ENCODE measurements around the gene PHTF2.

Gene PHTF2

DNA sequence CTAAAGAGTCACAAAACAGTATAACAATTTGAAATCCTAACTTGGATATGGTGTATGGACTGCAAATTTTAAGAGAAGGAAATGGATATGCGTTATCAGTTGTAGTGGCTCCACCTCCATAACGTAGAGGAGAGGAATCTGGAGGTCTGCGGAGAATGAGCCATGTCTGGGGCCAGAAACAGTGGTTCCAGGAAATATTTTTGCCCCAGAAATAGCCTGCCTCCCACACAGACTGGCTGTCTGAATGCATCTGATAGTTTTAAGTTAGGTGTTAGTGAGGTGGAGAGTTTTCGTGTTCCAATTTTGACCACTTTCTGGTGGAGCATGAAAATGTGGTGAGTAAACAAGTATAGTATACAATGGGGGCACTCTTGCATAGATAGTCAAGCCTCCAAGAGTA, 1.6 kb downstream of the PHTF2 start:
- Histone ChIP-seq H3K4me1 (peaks cover 33% of the 10 kb centered on the region), H3K36me3 (replicated peaks) (no peaks in the 10 kb centered on the region; the same call in 1 of the 2 replicates), H3K27me3 (ENCODE audit: low read depth) (no peaks in the 10 kb centered on the region), H3K4me3 (peak overlapping the region; percentile 80), H3K9me3 (no peaks in the 10 kb centered on the region)
- DNase-seq (ENCODE audit: low spot score in 2 of 2), result no peak
- in situ Hi-C loops (cut with MboI; ENCODE audit: low sequenced_read_pairs), result no loop called here

- H3K4me1 ChIP-seq, result peaks cover 33% of the 10 kb centered on the region
- no peaks in the 10 kb centered on the region for H3K9me3 ChIP-seq
- no peaks in the 10 kb centered on the region; the same call in 1 of the 2 replicates for H3K36me3 ChIP-seq (replicated peaks)
- in situ Hi-C loops (cut with MboI; ENCODE audit: low sequenced_read_pairs), result no loop called here
- no peaks in the 10 kb centered on the region for H3K27me3 ChIP-seq (ENCODE audit: low read depth)
- no peak overlapping the region for H3K4me3 ChIP-seq
- no peak for DNase-seq (ENCODE audit: low spot score in 2 of 2)
Measured at GRCh38 chr7:77800730-77801129, 2.2 kb downstream of the PHTF2 start.

DNA sequence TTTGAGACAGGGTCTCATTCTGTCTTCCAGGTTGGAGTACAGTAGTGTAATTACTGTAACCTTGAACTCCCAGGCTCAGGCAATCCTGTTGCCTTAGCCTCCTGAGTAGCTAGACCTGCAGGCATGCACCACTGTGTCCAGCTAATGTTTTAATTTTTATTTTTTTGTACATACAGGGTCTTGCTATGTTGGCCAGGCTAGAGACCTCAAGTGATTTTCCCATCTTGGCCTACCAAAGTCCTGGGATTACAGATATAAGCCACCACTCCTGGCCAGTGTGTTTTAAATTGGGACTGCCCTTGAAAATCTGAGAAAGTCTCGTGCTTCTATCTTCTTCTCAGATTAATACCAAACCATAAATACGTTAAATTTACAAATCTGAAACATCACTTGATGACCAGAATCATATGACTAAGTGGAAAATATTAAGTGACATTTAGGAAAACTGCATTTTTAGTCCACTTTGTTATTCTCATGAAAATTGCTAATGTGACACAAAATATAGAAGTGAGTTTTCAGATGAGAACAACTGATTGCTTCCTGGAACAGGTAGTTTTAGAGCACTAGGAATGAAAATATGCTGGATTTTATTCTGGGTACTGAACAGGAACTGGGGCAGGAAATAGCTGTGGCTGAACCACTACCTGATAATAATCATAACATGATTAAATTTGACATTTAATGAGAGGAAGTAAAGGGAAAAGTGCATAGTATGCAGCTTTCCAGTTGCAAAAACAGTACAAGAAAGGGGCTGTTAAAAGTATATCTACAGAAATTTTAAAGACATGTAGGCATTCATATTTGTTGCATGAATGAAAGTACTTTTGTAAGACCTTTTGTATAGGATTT, 4.2 kb downstream of the PHTF2 start:
- Histone ChIP-seq H3K4me3 (no peak overlapping the region), H3K27me3 (ENCODE audit: low read depth) (no peaks in the 10 kb centered on the region), H3K4me1 (peaks cover 22% of the 10 kb centered on the region), H3K36me3 (replicated peaks) (no peaks in the 10 kb centered on the region; the same call in 1 of the 2 replicates), H3K9me3 (no peaks in the 10 kb centered on the region)
- in situ Hi-C loops (cut with MboI; ENCODE audit: low sequenced_read_pairs), result no loop called here
- no peak for DNase-seq (ENCODE audit: low spot score in 2 of 2)

DNA sequence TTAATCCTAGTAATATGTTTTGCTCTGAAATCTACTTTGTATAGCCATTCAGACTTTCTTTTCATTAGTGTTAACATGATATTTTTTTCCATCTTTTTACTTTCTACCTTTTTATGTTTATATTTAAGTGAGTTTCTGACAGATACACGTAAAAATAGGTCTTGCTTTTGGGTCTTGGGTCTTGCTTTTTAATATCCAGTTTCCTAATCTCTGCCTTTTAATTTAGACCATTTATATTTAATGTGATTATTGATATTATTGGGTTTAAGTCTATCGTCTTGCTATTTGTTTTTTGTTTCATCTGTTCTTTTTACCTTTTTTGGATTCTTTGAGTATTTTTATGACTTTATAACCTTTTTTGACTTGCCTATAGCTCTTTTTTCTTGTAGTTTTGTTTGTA, 7.9 kb downstream of the PHTF2 start:
- DNase-seq (ENCODE audit: low spot score in 2 of 2), result no peak
- peaks cover 8% of the 10 kb centered on the region for H3K4me1 ChIP-seq
- in situ Hi-C loops (cut with MboI; ENCODE audit: low sequenced_read_pairs), result no loop called here
- no peaks in the 10 kb centered on the region for H3K27me3 ChIP-seq (ENCODE audit: low read depth)
- no peaks in the 10 kb centered on the region for H3K36me3 ChIP-seq (replicated peaks)
- no peak overlapping the region for H3K4me3 ChIP-seq
- no peaks in the 10 kb centered on the region for H3K9me3 ChIP-seq

GRCh38 chr7:77808517-77808916, 9.9 kb downstream of the PHTF2 start:
- Histone ChIP-seq H3K4me1 (peaks cover 4% of the 10 kb centered on the region; the same call in 1 of the 2 replicates), H3K27me3 (ENCODE audit: low read depth) (no peaks in the 10 kb centered on the region), H3K4me3 (no peak overlapping the region), H3K9me3 (no peaks in the 10 kb centered on the region), H3K36me3 (replicated peaks) (no peaks in the 10 kb centered on the region)
- in situ Hi-C loops (cut with MboI; ENCODE audit: low sequenced_read_pairs), result no loop called here
- DNase-seq (ENCODE audit: low spot score in 2 of 2), result no peak

- Histone ChIP-seq H3K9me3 (no peaks in the 10 kb centered on the region), H3K4me3 (no peak overlapping the region), H3K27me3 (ENCODE audit: low read depth) (no peaks in the 10 kb centered on the region), H3K36me3 (replicated peaks) (no peaks in the 10 kb centered on the region), H3K4me1 (peaks cover 4% of the 10 kb centered on the region; the same call in 1 of the 2 replicates)
- in situ Hi-C loops (cut with MboI; ENCODE audit: low sequenced_read_pairs), result no loop called here
- no peak for DNase-seq (ENCODE audit: low spot score in 2 of 2)
Measured at GRCh38 chr7:77811516-77812289, 13.1 kb downstream of the PHTF2 start.

GRCh38 chr7:77812290-77812685, 13.7 kb downstream of the PHTF2 start:
- no peaks in the 10 kb centered on the region for H3K36me3 ChIP-seq (replicated peaks)
- H3K4me3 ChIP-seq, result no peak overlapping the region
- no peak for DNase-seq (ENCODE audit: low spot score in 2 of 2)
- H3K27me3 ChIP-seq (ENCODE audit: low read depth), result no peaks in the 10 kb centered on the region
- no peaks in the 10 kb centered on the region for H3K9me3 ChIP-seq
- in situ Hi-C loops (cut with MboI; ENCODE audit: low sequenced_read_pairs), result no loop called here
- H3K4me1 ChIP-seq, result peaks cover 4% of the 10 kb centered on the region; the same call in 1 of the 2 replicates

GRCh38 chr7:77813180-77813579, 14.6 kb downstream of the PHTF2 start:
- in situ Hi-C loops (cut with MboI; ENCODE audit: low sequenced_read_pairs), result no loop called here
- Histone ChIP-seq H3K9me3 (peaks cover 2% of the 10 kb centered on the region; the same call in 1 of the 2 replicates), H3K4me1 (peaks cover 4% of the 10 kb centered on the region; the same call in 1 of the 2 replicates), H3K36me3 (replicated peaks) (no peaks in the 10 kb centered on the region), H3K27me3 (ENCODE audit: low read depth) (no peaks in the 10 kb centered on the region), H3K4me3 (no peak overlapping the region)
- DNase-seq (ENCODE audit: low spot score in 2 of 2), result no peak

DNA sequence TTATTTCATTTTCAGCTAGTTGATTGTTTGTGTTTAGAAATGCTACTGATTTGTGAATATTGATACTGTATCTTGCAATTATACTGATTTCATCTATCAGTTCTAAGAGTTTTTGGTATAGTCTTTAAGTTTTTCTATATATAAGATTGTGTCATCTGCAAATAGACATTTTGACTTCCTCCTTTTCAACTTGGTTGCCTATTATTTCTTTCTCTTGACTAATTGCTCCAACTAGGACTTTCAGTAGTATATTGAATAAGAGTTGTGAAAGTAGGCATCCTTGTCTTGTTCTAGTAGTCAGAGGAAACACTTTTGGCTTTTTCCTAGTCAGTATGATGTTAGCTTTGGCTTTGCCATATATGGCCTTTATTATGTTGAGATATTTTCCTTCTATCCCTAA, 20.4 kb downstream of the PHTF2 start:
- Histone ChIP-seq H3K4me1 (no peaks in the 10 kb centered on the region), H3K9me3 (peaks cover 14% of the 10 kb centered on the region; the same call in 1 of the 2 replicates), H3K27me3 (ENCODE audit: low read depth) (no peaks in the 10 kb centered on the region), H3K4me3 (no peak overlapping the region), H3K36me3 (replicated peaks) (no peaks in the 10 kb centered on the region)
- in situ Hi-C loops (cut with MboI; ENCODE audit: low sequenced_read_pairs), result no loop called here
- DNase-seq (ENCODE audit: low spot score in 2 of 2), result no peak

GRCh38 chr7:77820967-77821366, 22.4 kb downstream of the PHTF2 start:
- Histone ChIP-seq H3K9me3 (peaks cover 14% of the 10 kb centered on the region; the same call in 1 of the 2 replicates), H3K27me3 (ENCODE audit: low read depth) (no peaks in the 10 kb centered on the region), H3K4me3 (no peak overlapping the region), H3K36me3 (replicated peaks) (no peaks in the 10 kb centered on the region), H3K4me1 (no peaks in the 10 kb centered on the region)
- no peak for DNase-seq (ENCODE audit: low spot score in 2 of 2)
- in situ Hi-C loops (cut with MboI; ENCODE audit: low sequenced_read_pairs), result no loop called here

GRCh38 chr7:77822269-77822668, 23.7 kb downstream of the PHTF2 start:
- Histone ChIP-seq H3K9me3 (peaks cover 14% of the 10 kb centered on the region; the same call in 1 of the 2 replicates), H3K4me1 (no peaks in the 10 kb centered on the region), H3K27me3 (ENCODE audit: low read depth) (no peaks in the 10 kb centered on the region), H3K36me3 (replicated peaks) (no peaks in the 10 kb centered on the region), H3K4me3 (no peak overlapping the region)
- DNase-seq (ENCODE audit: low spot score in 2 of 2), result peak in 1 of 2 experiments; percentile 20
- in situ Hi-C loops (cut with MboI; ENCODE audit: low sequenced_read_pairs), result no loop called here

DNA sequence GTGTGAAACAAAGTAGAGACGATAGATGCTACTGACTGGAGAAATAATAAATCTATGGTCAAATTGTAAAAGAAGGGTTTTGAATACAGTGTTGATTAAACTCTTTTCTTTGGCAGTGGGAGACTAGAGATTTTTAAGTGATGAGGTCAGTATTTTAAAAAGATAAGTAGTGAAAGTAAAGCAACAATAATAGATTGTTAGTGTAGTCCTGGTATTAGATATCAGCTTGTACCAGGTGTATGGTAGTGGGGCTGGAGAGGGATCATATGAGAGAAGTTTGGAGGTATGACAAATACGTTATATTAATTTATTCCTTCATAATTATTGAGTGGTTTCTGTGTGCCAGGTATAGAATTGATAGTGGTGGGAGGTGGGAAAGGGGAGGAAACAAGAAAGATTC, 25.2 kb downstream of the PHTF2 start:
- no peak for DNase-seq (ENCODE audit: low spot score in 2 of 2)
- Histone ChIP-seq H3K9me3 (peaks cover 6% of the 10 kb centered on the region; the same call in 1 of the 2 replicates), H3K27me3 (ENCODE audit: low read depth) (no peaks in the 10 kb centered on the region), H3K36me3 (replicated peaks) (no peaks in the 10 kb centered on the region), H3K4me3 (no peak overlapping the region), H3K4me1 (no peaks in the 10 kb centered on the region)
- in situ Hi-C loops (cut with MboI; ENCODE audit: low sequenced_read_pairs), result no loop called here

DNA sequence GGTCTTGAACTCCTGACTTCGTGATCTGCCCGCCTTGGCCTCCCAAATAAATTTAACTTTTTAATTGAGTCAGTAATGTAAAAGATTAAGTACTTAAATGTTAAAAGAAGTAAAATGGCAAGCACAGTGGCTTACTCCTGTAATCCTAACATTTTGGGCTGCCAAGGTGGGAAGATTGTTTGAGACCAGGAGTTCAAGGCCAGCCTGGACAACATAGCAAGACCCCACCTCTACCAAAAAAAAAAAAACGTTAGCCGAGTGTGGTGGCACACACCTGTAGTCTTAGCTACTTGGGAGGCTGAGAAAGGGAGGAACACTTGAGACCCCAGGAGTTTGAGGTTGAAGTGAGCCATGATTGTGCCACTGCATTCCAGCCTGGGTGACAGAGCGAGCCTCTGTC, 26.1 kb downstream of the PHTF2 start:
- Histone ChIP-seq H3K27me3 (ENCODE audit: low read depth) (no peaks in the 10 kb centered on the region), H3K9me3 (peaks cover 4% of the 10 kb centered on the region; the same call in 1 of the 2 replicates), H3K36me3 (replicated peaks) (no peaks in the 10 kb centered on the region), H3K4me1 (peaks cover 2% of the 10 kb centered on the region; the same call in 1 of the 2 replicates), H3K4me3 (no peak overlapping the region)
- in situ Hi-C loops (cut with MboI; ENCODE audit: low sequenced_read_pairs), result no loop called here
- DNase-seq (ENCODE audit: low spot score in 2 of 2), result no peak

DNA sequence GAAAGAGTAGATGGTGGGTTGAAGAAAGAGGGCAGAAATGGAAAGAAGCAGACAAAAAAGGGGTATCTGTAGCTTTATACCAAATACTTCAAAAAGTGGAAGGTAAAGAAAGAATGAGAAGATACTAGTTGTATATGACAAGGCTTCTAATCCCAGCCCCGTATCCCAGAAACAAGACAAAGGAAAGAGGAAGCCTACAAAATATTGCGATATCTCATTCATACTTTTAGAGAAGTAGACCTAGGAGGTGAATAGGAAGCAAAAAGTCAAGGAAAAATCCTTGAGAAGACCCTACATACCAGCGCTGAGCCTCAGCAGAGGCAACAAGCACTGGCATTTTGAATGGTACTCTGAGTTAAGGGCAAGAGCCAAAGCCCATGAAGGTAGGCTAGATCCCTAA, 26.6 kb downstream of the PHTF2 start:
- no peak for DNase-seq (ENCODE audit: low spot score in 2 of 2)
- in situ Hi-C loops (cut with MboI; ENCODE audit: low sequenced_read_pairs), result no loop called here
- peaks cover 3% of the 10 kb centered on the region; the same call in 1 of the 2 replicates for H3K4me1 ChIP-seq

More for the DNA sequence above, 26.6 kb downstream of the PHTF2 start:
- Histone ChIP-seq H3K9me3 (no peaks in the 10 kb centered on the region; the same call in 1 of the 2 replicates), H3K36me3 (replicated peaks) (no peaks in the 10 kb centered on the region), H3K27me3 (ENCODE audit: low read depth) (no peaks in the 10 kb centered on the region), H3K4me3 (no peak overlapping the region)
